ENCODE measurements around the gene NKD2.
"Not testable (repeated sequence)": the region's sequence is repeated elsewhere in the genome, so short reads cannot be mapped to it uniquely, and the experiment has no call there.

The NKD2 gene

GRCh38 chr5:1077491-1078020 is 69.0 kb downstream of the NKD2 start:
- H3K27ac Mint-ChIP-seq, result no peak overlapping the region
- no peak for ATAC-seq
- no peaks in the 10 kb centered on the region for H3K4me1 Mint-ChIP-seq
- H3K4me3 Mint-ChIP-seq, result no peak overlapping the region
- no peaks in the 10 kb centered on the region for H3K27me3 Mint-ChIP-seq
- peaks cover 39% of the 10 kb centered on the region for H3K36me3 Mint-ChIP-seq
- no peaks in the 10 kb centered on the region for H3K9me3 Mint-ChIP-seq

GRCh38 chr5:1078206-1078605 is 69.6 kb downstream of the NKD2 start:
- no peaks in the 10 kb centered on the region for H3K27me3 Mint-ChIP-seq
- no peak for ATAC-seq
- H3K4me1 Mint-ChIP-seq, result no peaks in the 10 kb centered on the region
- H3K27ac Mint-ChIP-seq, result no peak overlapping the region
- H3K9me3 Mint-ChIP-seq, result no peaks in the 10 kb centered on the region
- no peak overlapping the region for H3K4me3 Mint-ChIP-seq
- H3K36me3 Mint-ChIP-seq, result peaks cover 39% of the 10 kb centered on the region

GRCh38 chr5:1078851-1079250 is 70.2 kb downstream of the NKD2 start:
- H3K4me3 Mint-ChIP-seq, result no peak overlapping the region
- no peaks in the 10 kb centered on the region for H3K4me1 Mint-ChIP-seq
- H3K36me3 Mint-ChIP-seq, result peaks cover 35% of the 10 kb centered on the region
- H3K27me3 Mint-ChIP-seq, result no peaks in the 10 kb centered on the region
- ATAC-seq, result no peak
- H3K27ac Mint-ChIP-seq, result no peak overlapping the region
- H3K9me3 Mint-ChIP-seq, result no peaks in the 10 kb centered on the region

GRCh38 chr5:1079486-1079885 is 70.9 kb downstream of the NKD2 start:
- Mint-ChIP-seq H3K4me3 (no peak overlapping the region), H3K4me1 (peaks cover 3% of the 10 kb centered on the region), H3K27me3 (no peaks in the 10 kb centered on the region), H3K27ac (no peak overlapping the region), H3K9me3 (no peaks in the 10 kb centered on the region), H3K36me3 (peaks cover 37% of the 10 kb centered on the region)
- ATAC-seq, result no peak

- no peak overlapping the region for H3K27ac Mint-ChIP-seq
- peaks cover 4% of the 10 kb centered on the region for H3K4me1 Mint-ChIP-seq
- no peaks in the 10 kb centered on the region for H3K27me3 Mint-ChIP-seq
- ATAC-seq, result no peak
- peaks cover 42% of the 10 kb centered on the region for H3K36me3 Mint-ChIP-seq
- H3K4me3 Mint-ChIP-seq, result no peak overlapping the region
- no peaks in the 10 kb centered on the region for H3K9me3 Mint-ChIP-seq
Measured at GRCh38 chr5:1079961-1080360, 71.4 kb downstream of the NKD2 start.

- peaks cover 42% of the 10 kb centered on the region for H3K36me3 Mint-ChIP-seq
- no peak overlapping the region for H3K27ac Mint-ChIP-seq
- H3K27me3 Mint-ChIP-seq, result no peaks in the 10 kb centered on the region
- no peaks in the 10 kb centered on the region for H3K9me3 Mint-ChIP-seq
- peaks cover 4% of the 10 kb centered on the region for H3K4me1 Mint-ChIP-seq
- H3K4me3 Mint-ChIP-seq, result no peak overlapping the region
- ATAC-seq, result no peak
Measured at GRCh38 chr5:1080432-1080831, 71.8 kb downstream of the NKD2 start.

- no peaks in the 10 kb centered on the region for H3K27me3 Mint-ChIP-seq
- peaks cover 40% of the 10 kb centered on the region for H3K36me3 Mint-ChIP-seq
- H3K9me3 Mint-ChIP-seq, result no peaks in the 10 kb centered on the region
- H3K27ac Mint-ChIP-seq, result no peak overlapping the region
- peaks cover 4% of the 10 kb centered on the region for H3K4me1 Mint-ChIP-seq
- no peak for ATAC-seq
- no peak overlapping the region for H3K4me3 Mint-ChIP-seq
Measured at GRCh38 chr5:1081519-1081918, 72.9 kb downstream of the NKD2 start.

- H3K27me3 Mint-ChIP-seq, ATAC-seq, H3K4me1 Mint-ChIP-seq, H3K4me3 Mint-ChIP-seq, H3K27ac Mint-ChIP-seq, H3K9me3 Mint-ChIP-seq: not testable (repeated sequence)
- H3K36me3 Mint-ChIP-seq, result peaks cover 38% of the 10 kb centered on the region
Measured at GRCh38 chr5:1083026-1083425, 74.4 kb downstream of the NKD2 start.

GRCh38 chr5:1083823-1084605 is 75.4 kb downstream of the NKD2 start:
- Mint-ChIP-seq H3K4me1 (peaks cover 4% of the 10 kb centered on the region), H3K27me3 (no peaks in the 10 kb centered on the region), H3K4me3 (no peak overlapping the region), H3K36me3 (peaks cover 39% of the 10 kb centered on the region), H3K27ac (no peak overlapping the region), H3K9me3 (no peaks in the 10 kb centered on the region)
- no peak for ATAC-seq

GRCh38 chr5:1085391-1085790 is 76.8 kb downstream of the NKD2 start:
- Mint-ChIP-seq H3K27me3 (no peaks in the 10 kb centered on the region), H3K27ac (no peak overlapping the region), H3K9me3 (no peaks in the 10 kb centered on the region), H3K36me3 (peaks cover 48% of the 10 kb centered on the region), H3K4me1 (peaks cover 4% of the 10 kb centered on the region), H3K4me3 (no peak overlapping the region)
- ATAC-seq, result no peak

- ATAC-seq, result no peak
- peaks cover 42% of the 10 kb centered on the region for H3K36me3 Mint-ChIP-seq
- no peak overlapping the region for H3K4me3 Mint-ChIP-seq
- no peaks in the 10 kb centered on the region for H3K9me3 Mint-ChIP-seq
- peaks cover 4% of the 10 kb centered on the region for H3K4me1 Mint-ChIP-seq
- H3K27ac Mint-ChIP-seq, result no peak overlapping the region
- H3K27me3 Mint-ChIP-seq, result no peaks in the 10 kb centered on the region
Measured at GRCh38 chr5:1086137-1086536, 77.5 kb downstream of the NKD2 start.

- Mint-ChIP-seq H3K4me1 (peaks cover 4% of the 10 kb centered on the region), H3K36me3 (peaks cover 37% of the 10 kb centered on the region), H3K27ac (no peak overlapping the region), H3K4me3 (no peak overlapping the region), H3K9me3 (no peaks in the 10 kb centered on the region), H3K27me3 (no peaks in the 10 kb centered on the region)
- no peak for ATAC-seq
Measured at GRCh38 chr5:1086871-1087270, 78.3 kb downstream of the NKD2 start.

- no peak for ATAC-seq
- Mint-ChIP-seq H3K27ac (no peak overlapping the region), H3K4me3 (no peak overlapping the region), H3K9me3 (no peaks in the 10 kb centered on the region), H3K4me1 (peaks cover 4% of the 10 kb centered on the region), H3K27me3 (no peaks in the 10 kb centered on the region), H3K36me3 (peaks cover 37% of the 10 kb centered on the region)
Measured at GRCh38 chr5:1087428-1087827, 78.8 kb downstream of the NKD2 start.

GRCh38 chr5:1088031-1088430 is 79.4 kb downstream of the NKD2 start:
- ATAC-seq, result no peak
- no peak overlapping the region for H3K27ac Mint-ChIP-seq
- H3K9me3 Mint-ChIP-seq, result no peaks in the 10 kb centered on the region
- H3K36me3 Mint-ChIP-seq, result peaks cover 37% of the 10 kb centered on the region
- H3K27me3 Mint-ChIP-seq, result no peaks in the 10 kb centered on the region
- H3K4me1 Mint-ChIP-seq, result peaks cover 4% of the 10 kb centered on the region
- no peak overlapping the region for H3K4me3 Mint-ChIP-seq

All from stimulated activated memory B cell treated with anti-CD40 and anti-IgM and Interleukin-4, amounts not matched to agents 10 μg/mL and 1 μg/mL and 100 μg/mL, for 72 hours (primary cell).